ELF-1 (cell line): ENCODE measurements around the gene PARD3.
"Not testable (repeated sequence)": the region's sequence is repeated elsewhere in the genome, so short reads cannot be mapped to it uniquely, and the experiment has no call there.

Experiments used
- DNase-seq: peaks from one replicate; pipeline ENCODE4 v3.0.0-alpha.2; 2016; ENCODE audit warnings: low read depth, low spot score

PARD3 gene

GRCh38 chr10:34469446-34469845, 345.6 kb downstream of the PARD3 start:
- DNase-seq: no peak

GRCh38 chr10:34467902-34468301, 347.2 kb downstream of the PARD3 start:
- DNase-seq: no peak

GRCh38 chr10:34467364-34467763, 347.7 kb downstream of the PARD3 start:
- no peak for DNase-seq

- DNase-seq: no peak
Observed at GRCh38 chr10:34465678-34466077, 349.4 kb downstream of the PARD3 start.

- no peak for DNase-seq
Observed at GRCh38 chr10:34464591-34464990, 350.5 kb downstream of the PARD3 start.

GRCh38 chr10:34464000-34464399, 351.1 kb downstream of the PARD3 start:
- no peak for DNase-seq

- no peak for DNase-seq
Observed at GRCh38 chr10:34462993-34463392, 352.1 kb downstream of the PARD3 start.

GRCh38 chr10:34462056-34462455, 353.0 kb downstream of the PARD3 start:
- no peak for DNase-seq

- DNase-seq: no peak
Observed at GRCh38 chr10:34454590-34455261, 360.4 kb downstream of the PARD3 start.

GRCh38 chr10:34449836-34450235, 365.3 kb downstream of the PARD3 start:
- DNase-seq: no peak

GRCh38 chr10:34446049-34446448, 369.0 kb downstream of the PARD3 start:
- DNase-seq: no peak

- no peak for DNase-seq
Observed at GRCh38 chr10:34444223-34445183, 370.6 kb downstream of the PARD3 start.

- not testable (repeated sequence) for DNase-seq
Observed at GRCh38 chr10:34439386-34439785, 375.7 kb downstream of the PARD3 start.

- no peak for DNase-seq
Observed at GRCh38 chr10:34438741-34439140, 376.4 kb downstream of the PARD3 start.

- no peak for DNase-seq
Observed at GRCh38 chr10:34437906-34438305, 377.2 kb downstream of the PARD3 start.

- no peak for DNase-seq
Observed at GRCh38 chr10:34434119-34434594, 380.9 kb downstream of the PARD3 start.

- no peak for DNase-seq
Observed at GRCh38 chr10:34433241-34434076, 381.6 kb downstream of the PARD3 start.

- no peak for DNase-seq
Observed at GRCh38 chr10:34432589-34432988, 382.5 kb downstream of the PARD3 start.

GRCh38 chr10:34430685-34431084, 384.4 kb downstream of the PARD3 start:
- DNase-seq: no peak

- no peak for DNase-seq
Observed at GRCh38 chr10:34428501-34428900, 386.6 kb downstream of the PARD3 start.

- DNase-seq: no peak
Observed at GRCh38 chr10:34427911-34428216, 387.2 kb downstream of the PARD3 start.
